ENCODE measurements around the gene LCN12.

LCN12 gene

GRCh38 chr9:136957901-136958300, 5.8 kb downstream of the LCN12 start:
- no peak for DNase-seq
- 76% methylated on average over 4 of the region's 6 CpGs for WGBS
- Histone ChIP-seq H2BK12ac (ENCODE audit: low read length in 2 of 2) (no peak overlapping the region), H2BK5ac (ENCODE audit: low read depth, low read length, poor library complexity, severe bottlenecking) (no peak overlapping the region), H2BK15ac (ENCODE audit: low read depth, poor library complexity, severe bottlenecking) (no peak overlapping the region), H2AK5ac (ENCODE audit: low read length, severe bottlenecking) (no peak overlapping the region), H3K79me1 (replicated peaks; ENCODE audit: low read length, poor library complexity, severe bottlenecking) (no peaks in the 10 kb centered on the region), H3K4me3 (ENCODE audit: insufficient read depth in 1 of 2, low read depth in 1 of 2, low read length in 2 of 2) (no peak overlapping the region), H3K23ac (ENCODE audit: low read length in 2 of 2) (no peak overlapping the region), H3K4me1 (ENCODE audit: control insufficient read depth, insufficient read depth, low read depth, low read length) (peaks cover 22% of the 10 kb centered on the region), H3K36me3 (ENCODE audit: control insufficient read depth in 1 of 2, insufficient read depth in 2 of 2, low read depth in 1 of 2, low read length in 2 of 2) (no peaks in the 10 kb centered on the region), H3K4me2 (ENCODE audit: low read length, poor library complexity, severe bottlenecking) (no peak overlapping the region), H3K4ac (ENCODE audit: low read depth in 1 of 2, low read length in 2 of 2) (no peak overlapping the region), H3K27me3 (ENCODE audit: control insufficient read depth in 1 of 2, insufficient read depth in 1 of 2, low read length in 2 of 2) (peaks cover 0 to 19% of the 10 kb centered on the region in 2 experiments), H3K14ac (ENCODE audit: low read length in 2 of 2) (no peak overlapping the region), H3K27ac (ENCODE audit: low read length, poor library complexity, severe bottlenecking) (no peak overlapping the region), H4K91ac (ENCODE audit: low read length) (no peak overlapping the region), H3K9me3 (ENCODE audit: control insufficient read depth, low read length) (peaks cover 3% of the 10 kb centered on the region), H2AFZ (ENCODE audit: low read depth, low read length) (no peak overlapping the region), H2BK120ac (ENCODE audit: low read depth, low read length) (no peak overlapping the region), H3K18ac (ENCODE audit: low read depth in 1 of 2, low read length in 2 of 2) (no peak overlapping the region), H4K8ac (ENCODE audit: low read length) (no peak overlapping the region), H3K9ac (ENCODE audit: low read length) (no peak overlapping the region)

DNA sequence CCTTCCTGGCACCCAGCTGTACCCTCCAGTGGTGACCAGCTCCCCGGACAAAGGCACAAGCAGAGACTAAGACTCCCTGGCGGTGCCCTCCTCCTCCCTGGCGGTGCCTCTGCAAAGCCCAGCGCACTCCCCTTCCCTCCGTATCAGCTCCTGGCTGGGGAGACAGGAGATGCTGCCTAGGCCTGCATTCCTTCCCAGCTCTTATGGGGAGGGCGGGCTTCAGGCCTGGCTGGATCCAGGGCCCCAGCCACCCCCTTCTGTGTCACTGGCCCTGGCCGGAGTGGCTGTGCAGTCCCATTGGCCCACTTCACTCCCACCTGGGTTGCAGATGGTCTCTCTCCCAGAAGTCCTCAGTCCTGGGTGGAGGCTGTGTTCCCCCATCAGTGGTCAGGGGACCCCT, 6.4 kb downstream of the LCN12 start:
- no peak overlapping the region for H2BK5ac ChIP-seq (ENCODE audit: low read depth, low read length, poor library complexity, severe bottlenecking)
- H3K4me1 ChIP-seq (ENCODE audit: control insufficient read depth, insufficient read depth, low read depth, low read length) = peaks cover 22% of the 10 kb centered on the region
- no peak overlapping the region for H3K23ac ChIP-seq (ENCODE audit: low read length in 2 of 2)
- H3K9ac ChIP-seq (ENCODE audit: low read length) = no peak overlapping the region
- no peak overlapping the region for H2BK15ac ChIP-seq (ENCODE audit: low read depth, poor library complexity, severe bottlenecking)
- no peak overlapping the region for H2BK120ac ChIP-seq (ENCODE audit: low read depth, low read length)
- no peak overlapping the region for H4K8ac ChIP-seq (ENCODE audit: low read length)
- H3K27me3 ChIP-seq (ENCODE audit: control insufficient read depth in 1 of 2, insufficient read depth in 1 of 2, low read length in 2 of 2) = peaks cover 0 to 23% of the 10 kb centered on the region in 2 experiments
- no peak overlapping the region for H2AK5ac ChIP-seq (ENCODE audit: low read length, severe bottlenecking)
- H3K27ac ChIP-seq (ENCODE audit: low read length, poor library complexity, severe bottlenecking) = no peak overlapping the region
- H3K9me3 ChIP-seq (ENCODE audit: control insufficient read depth, low read length) = peaks cover 3% of the 10 kb centered on the region
- no peak for DNase-seq
- H3K14ac ChIP-seq (ENCODE audit: low read length in 2 of 2) = no peak overlapping the region
- H4K91ac ChIP-seq (ENCODE audit: low read length) = peak overlapping the region; percentile 12
- H2BK12ac ChIP-seq (ENCODE audit: low read length in 2 of 2) = no peak overlapping the region
- no peak overlapping the region for H3K18ac ChIP-seq (ENCODE audit: low read depth in 1 of 2, low read length in 2 of 2)
- H3K4me2 ChIP-seq (ENCODE audit: low read length, poor library complexity, severe bottlenecking) = no peak overlapping the region
- H3K79me1 ChIP-seq (replicated peaks; ENCODE audit: low read length, poor library complexity, severe bottlenecking) = no peaks in the 10 kb centered on the region
- H3K4me3 ChIP-seq (ENCODE audit: insufficient read depth in 1 of 2, low read depth in 1 of 2, low read length in 2 of 2) = no peak overlapping the region
- H3K36me3 ChIP-seq (ENCODE audit: control insufficient read depth in 1 of 2, insufficient read depth in 2 of 2, low read depth in 1 of 2, low read length in 2 of 2) = no peaks in the 10 kb centered on the region
- WGBS = 92% methylated on average over 7 of the region's 7 CpGs
- H2AFZ ChIP-seq (ENCODE audit: low read depth, low read length) = no peak overlapping the region
- H3K4ac ChIP-seq (ENCODE audit: low read depth in 1 of 2, low read length in 2 of 2) = no peak overlapping the region

DNA sequence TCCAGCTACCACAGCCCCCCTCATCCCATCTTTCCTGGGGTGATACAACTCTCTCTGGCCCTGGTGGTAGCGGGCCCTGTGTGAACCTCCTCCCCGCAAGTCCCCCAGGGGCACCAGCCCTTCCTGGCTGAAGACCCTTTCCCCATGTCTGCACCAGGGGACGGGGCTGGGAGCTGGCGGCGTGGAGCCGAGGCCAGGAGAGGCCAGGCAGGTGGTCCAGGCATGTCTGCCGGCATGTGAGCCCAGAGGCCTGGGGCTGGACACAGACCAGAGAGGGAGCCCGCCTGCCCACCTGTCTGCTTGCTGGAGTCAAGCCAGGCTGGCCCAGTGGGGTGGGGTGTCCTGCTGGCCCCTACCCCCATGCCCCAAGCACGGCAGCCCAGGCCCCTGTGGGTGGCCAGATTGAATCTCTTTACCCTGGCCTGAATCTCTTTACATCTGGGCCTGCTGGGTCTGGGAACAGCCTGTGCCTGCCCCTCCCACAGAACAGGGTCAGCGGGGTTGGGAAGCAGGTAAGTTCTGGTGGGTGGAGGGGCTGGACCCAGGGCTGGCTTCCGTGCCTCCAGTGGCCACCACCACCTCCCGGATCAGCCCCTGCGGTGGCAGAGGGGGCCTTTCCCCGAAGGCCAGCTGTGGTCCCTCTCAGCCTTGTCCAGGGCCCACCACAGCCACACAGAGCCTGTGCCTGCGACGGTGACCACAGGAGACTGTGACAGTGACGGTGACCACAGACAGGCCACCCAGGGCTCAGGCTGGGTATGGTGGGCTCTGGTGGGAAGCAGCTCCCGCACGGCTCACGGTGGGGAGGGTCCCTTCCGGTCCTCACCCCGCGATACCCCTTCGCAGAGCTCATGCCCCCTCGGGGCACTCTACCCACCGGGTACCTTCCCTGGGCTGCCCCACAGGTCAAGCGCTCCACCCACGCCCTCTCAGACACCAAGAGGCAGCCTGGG, 7.1 kb downstream of the LCN12 start:
- WGBS = 87% methylated on average over 28 of the region's 28 CpGs

DNA sequence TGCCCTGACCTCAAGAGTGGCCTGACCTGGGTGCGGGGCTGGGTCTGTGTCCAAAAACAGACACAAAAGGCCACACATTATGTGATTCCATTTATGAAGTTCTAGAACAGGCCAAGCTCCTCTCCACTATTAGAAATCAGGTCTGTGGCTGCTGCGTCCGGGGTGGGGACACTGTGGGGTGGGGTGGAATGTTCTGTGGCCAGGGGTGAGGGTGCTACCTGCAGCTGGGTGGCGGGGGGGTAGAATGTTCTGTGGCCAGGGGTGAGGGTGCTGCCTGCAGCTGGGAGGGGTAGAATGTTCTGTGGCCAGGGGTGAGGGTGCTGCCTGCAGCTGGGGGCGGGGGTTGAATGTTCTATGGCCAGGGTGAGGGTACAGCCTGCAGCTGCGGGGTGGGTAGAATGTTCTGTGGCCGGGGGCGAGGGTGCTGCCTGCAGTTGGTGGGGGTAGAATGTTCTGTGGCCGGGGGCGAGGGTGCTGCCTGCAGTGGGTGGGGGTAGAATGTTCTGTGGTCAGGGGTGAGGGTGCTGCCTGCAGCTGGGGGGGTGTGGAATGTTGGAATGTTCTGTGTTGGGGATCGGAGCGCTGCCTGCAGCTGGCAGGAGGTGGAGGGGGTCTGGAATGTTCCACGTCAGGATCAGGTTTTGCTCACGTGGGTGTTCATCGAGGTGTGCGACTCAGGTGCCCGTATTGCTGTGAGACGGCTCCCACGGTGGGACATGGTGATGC, 8.3 kb downstream of the LCN12 start:
- Histone ChIP-seq H3K27me3 (ENCODE audit: control insufficient read depth in 1 of 2, insufficient read depth in 1 of 2, low read length in 2 of 2) (peaks cover 0 to 13% of the 10 kb centered on the region in 2 experiments), H3K4me3 (ENCODE audit: insufficient read depth in 1 of 2, low read depth in 1 of 2, low read length in 2 of 2) (no peak overlapping the region), H3K14ac (ENCODE audit: low read length in 2 of 2) (no peak overlapping the region), H4K91ac (ENCODE audit: low read length) (peak overlapping the region; percentile 22), H3K27ac (ENCODE audit: low read length, poor library complexity, severe bottlenecking) (no peak overlapping the region), H4K8ac (ENCODE audit: low read length) (no peak overlapping the region), H3K4me2 (ENCODE audit: low read length, poor library complexity, severe bottlenecking) (no peak overlapping the region), H2BK15ac (ENCODE audit: low read depth, poor library complexity, severe bottlenecking) (no peak overlapping the region), H3K4me1 (ENCODE audit: control insufficient read depth, insufficient read depth, low read depth, low read length) (peaks cover 20% of the 10 kb centered on the region), H2BK120ac (ENCODE audit: low read depth, low read length) (no peak overlapping the region), H3K23ac (ENCODE audit: low read length in 2 of 2) (no peak overlapping the region), H2AK5ac (ENCODE audit: low read length, severe bottlenecking) (no peak overlapping the region), H3K9me3 (ENCODE audit: control insufficient read depth, low read length) (peaks cover 3% of the 10 kb centered on the region), H3K9ac (ENCODE audit: low read length) (no peak overlapping the region), H3K79me1 (replicated peaks; ENCODE audit: low read length, poor library complexity, severe bottlenecking) (no peaks in the 10 kb centered on the region), H2BK5ac (ENCODE audit: low read depth, low read length, poor library complexity, severe bottlenecking) (no peak overlapping the region), H2AFZ (ENCODE audit: low read depth, low read length) (no peak overlapping the region), H3K36me3 (ENCODE audit: control insufficient read depth in 1 of 2, insufficient read depth in 2 of 2, low read depth in 1 of 2, low read length in 2 of 2) (no peaks in the 10 kb centered on the region), H3K18ac (ENCODE audit: low read depth in 1 of 2, low read length in 2 of 2) (no peak overlapping the region), H3K4ac (ENCODE audit: low read depth in 1 of 2, low read length in 2 of 2) (no peak overlapping the region), H2BK12ac (ENCODE audit: low read length in 2 of 2) (no peak overlapping the region)
- WGBS = 87% methylated on average over 18 of the region's 19 CpGs
- DNase-seq = no peak

More for the DNA sequence above, 7.1 kb downstream of the LCN12 start:
- H3K4me1 ChIP-seq (ENCODE audit: control insufficient read depth, insufficient read depth, low read depth, low read length) = peaks cover 20% of the 10 kb centered on the region
- DNase-seq = no peak
- H3K9me3 ChIP-seq (ENCODE audit: control insufficient read depth, low read length) = peaks cover 3% of the 10 kb centered on the region
- peaks cover 0 to 17% of the 10 kb centered on the region in 2 experiments for H3K27me3 ChIP-seq (ENCODE audit: control insufficient read depth in 1 of 2, insufficient read depth in 1 of 2, low read length in 2 of 2)
- no peak overlapping the region for H3K14ac ChIP-seq (ENCODE audit: low read length in 2 of 2)
- no peak overlapping the region for H2BK15ac ChIP-seq (ENCODE audit: low read depth, poor library complexity, severe bottlenecking)
- H3K23ac ChIP-seq (ENCODE audit: low read length in 2 of 2) = no peak overlapping the region
- no peak overlapping the region for H2AFZ ChIP-seq (ENCODE audit: low read depth, low read length)
- no peaks in the 10 kb centered on the region for H3K79me1 ChIP-seq (replicated peaks; ENCODE audit: low read length, poor library complexity, severe bottlenecking)
- H3K27ac ChIP-seq (ENCODE audit: low read length, poor library complexity, severe bottlenecking) = no peak overlapping the region
- no peak overlapping the region for H2BK120ac ChIP-seq (ENCODE audit: low read depth, low read length)
- H3K4ac ChIP-seq (ENCODE audit: low read depth in 1 of 2, low read length in 2 of 2) = no peak overlapping the region
- H4K8ac ChIP-seq (ENCODE audit: low read length) = no peak overlapping the region
- H3K9ac ChIP-seq (ENCODE audit: low read length) = no peak overlapping the region
- H3K36me3 ChIP-seq (ENCODE audit: control insufficient read depth in 1 of 2, insufficient read depth in 2 of 2, low read depth in 1 of 2, low read length in 2 of 2) = no peaks in the 10 kb centered on the region
- peak overlapping the region; percentile 21 for H4K91ac ChIP-seq (ENCODE audit: low read length)
- no peak overlapping the region for H2BK12ac ChIP-seq (ENCODE audit: low read length in 2 of 2)
- H3K18ac ChIP-seq (ENCODE audit: low read depth in 1 of 2, low read length in 2 of 2) = no peak overlapping the region
- H3K4me2 ChIP-seq (ENCODE audit: low read length, poor library complexity, severe bottlenecking) = no peak overlapping the region
- H2AK5ac ChIP-seq (ENCODE audit: low read length, severe bottlenecking) = no peak overlapping the region
- H2BK5ac ChIP-seq (ENCODE audit: low read depth, low read length, poor library complexity, severe bottlenecking) = no peak overlapping the region
- no peak overlapping the region for H3K4me3 ChIP-seq (ENCODE audit: insufficient read depth in 1 of 2, low read depth in 1 of 2, low read length in 2 of 2)
